ENCODE results near the gene TIAM2.

The TIAM2 gene

GRCh38 chr6:155271145-155271544, 276.0 kb downstream of the TIAM2 start:
- Histone ChIP-seq H3K9me3 (ENCODE audit: low read length) (no peaks in the 10 kb centered on the region), H3K4me1 (ENCODE audit: insufficient read depth, low read length, severe bottlenecking) (no peaks in the 10 kb centered on the region), H3K36me3 (ENCODE audit: insufficient read depth, low read length) (peaks cover 51% of the 10 kb centered on the region), H3K9ac (ENCODE audit: low read length) (no peak overlapping the region), H3K27ac (ENCODE audit: low read depth, low read length, poor library complexity, severe bottlenecking) (no peak overlapping the region), H2AFZ (ENCODE audit: low read length) (no peak overlapping the region), H3K4me2 (ENCODE audit: low read length) (no peak overlapping the region), H3K79me2 (ENCODE audit: insufficient read depth, low read length) (no peaks in the 10 kb centered on the region), H3K9me2 (ENCODE audit: low read depth, low read length) (no peaks in the 10 kb centered on the region), H4K20me1 (ENCODE audit: insufficient read depth, low read length) (no peaks in the 10 kb centered on the region), H3F3A (ENCODE audit: insufficient read depth, low read length) (no peaks in the 10 kb centered on the region), H3K4me3 (ENCODE audit: low read depth, low read length, poor library complexity, severe bottlenecking) (no peak overlapping the region), H3K27me3 (ENCODE audit: insufficient read depth, low read length) (no peaks in the 10 kb centered on the region)
- TF ChIP-seq EZH2 (IDR thresholded peaks at IDR 0.05; ENCODE audit: borderline replicate concordance, low read length) (no peak), CTCF (IDR thresholded peaks at IDR 0.05; ENCODE audit: low read length) (no peak)

- Histone ChIP-seq H3K27ac (ENCODE audit: low read depth, low read length, poor library complexity, severe bottlenecking) (no peak overlapping the region), H3F3A (ENCODE audit: insufficient read depth, low read length) (no peaks in the 10 kb centered on the region), H3K4me1 (ENCODE audit: insufficient read depth, low read length, severe bottlenecking) (no peaks in the 10 kb centered on the region), H3K4me2 (ENCODE audit: low read length) (no peak overlapping the region), H3K9me2 (ENCODE audit: low read depth, low read length) (no peaks in the 10 kb centered on the region), H2AFZ (ENCODE audit: low read length) (no peak overlapping the region), H3K9me3 (ENCODE audit: low read length) (no peaks in the 10 kb centered on the region), H3K36me3 (ENCODE audit: insufficient read depth, low read length) (peaks cover 51% of the 10 kb centered on the region), H3K9ac (ENCODE audit: low read length) (no peak overlapping the region), H3K4me3 (ENCODE audit: low read depth, low read length, poor library complexity, severe bottlenecking) (no peak overlapping the region), H4K20me1 (ENCODE audit: insufficient read depth, low read length) (no peaks in the 10 kb centered on the region), H3K79me2 (ENCODE audit: insufficient read depth, low read length) (no peaks in the 10 kb centered on the region), H3K27me3 (ENCODE audit: insufficient read depth, low read length) (no peaks in the 10 kb centered on the region)
- no peak for TF ChIP-seq CTCF (IDR thresholded peaks at IDR 0.05; ENCODE audit: low read length)
- TF ChIP-seq EZH2 (IDR thresholded peaks at IDR 0.05; ENCODE audit: borderline replicate concordance, low read length): no peak
Measured at GRCh38 chr6:155272353-155273232, 277.5 kb downstream of the TIAM2 start.

GRCh38 chr6:155273431-155273830, 278.3 kb downstream of the TIAM2 start:
- H3K4me3 ChIP-seq (ENCODE audit: low read depth, low read length, poor library complexity, severe bottlenecking): no peak overlapping the region
- TF ChIP-seq EZH2 (IDR thresholded peaks at IDR 0.05; ENCODE audit: borderline replicate concordance, low read length) (no peak), CTCF (IDR thresholded peaks at IDR 0.05; ENCODE audit: low read length) (no peak)
- no peaks in the 10 kb centered on the region for H3K27me3 ChIP-seq (ENCODE audit: insufficient read depth, low read length)
- no peaks in the 10 kb centered on the region for H3K9me3 ChIP-seq (ENCODE audit: low read length)
- H3K79me2 ChIP-seq (ENCODE audit: insufficient read depth, low read length): no peaks in the 10 kb centered on the region
- no peak overlapping the region for H3K27ac ChIP-seq (ENCODE audit: low read depth, low read length, poor library complexity, severe bottlenecking)
- H3K4me2 ChIP-seq (ENCODE audit: low read length): no peak overlapping the region
- H4K20me1 ChIP-seq (ENCODE audit: insufficient read depth, low read length): no peaks in the 10 kb centered on the region
- peaks cover 53% of the 10 kb centered on the region for H3K36me3 ChIP-seq (ENCODE audit: insufficient read depth, low read length)
- H3K9ac ChIP-seq (ENCODE audit: low read length): no peak overlapping the region
- H3F3A ChIP-seq (ENCODE audit: insufficient read depth, low read length): no peaks in the 10 kb centered on the region
- H3K4me1 ChIP-seq (ENCODE audit: insufficient read depth, low read length, severe bottlenecking): no peaks in the 10 kb centered on the region
- no peak overlapping the region for H2AFZ ChIP-seq (ENCODE audit: low read length)
- no peaks in the 10 kb centered on the region for H3K9me2 ChIP-seq (ENCODE audit: low read depth, low read length)

All from OCI-LY1 (cell line).